ENCODE measurements around the gene EHD1.

EHD1 gene

DNA sequence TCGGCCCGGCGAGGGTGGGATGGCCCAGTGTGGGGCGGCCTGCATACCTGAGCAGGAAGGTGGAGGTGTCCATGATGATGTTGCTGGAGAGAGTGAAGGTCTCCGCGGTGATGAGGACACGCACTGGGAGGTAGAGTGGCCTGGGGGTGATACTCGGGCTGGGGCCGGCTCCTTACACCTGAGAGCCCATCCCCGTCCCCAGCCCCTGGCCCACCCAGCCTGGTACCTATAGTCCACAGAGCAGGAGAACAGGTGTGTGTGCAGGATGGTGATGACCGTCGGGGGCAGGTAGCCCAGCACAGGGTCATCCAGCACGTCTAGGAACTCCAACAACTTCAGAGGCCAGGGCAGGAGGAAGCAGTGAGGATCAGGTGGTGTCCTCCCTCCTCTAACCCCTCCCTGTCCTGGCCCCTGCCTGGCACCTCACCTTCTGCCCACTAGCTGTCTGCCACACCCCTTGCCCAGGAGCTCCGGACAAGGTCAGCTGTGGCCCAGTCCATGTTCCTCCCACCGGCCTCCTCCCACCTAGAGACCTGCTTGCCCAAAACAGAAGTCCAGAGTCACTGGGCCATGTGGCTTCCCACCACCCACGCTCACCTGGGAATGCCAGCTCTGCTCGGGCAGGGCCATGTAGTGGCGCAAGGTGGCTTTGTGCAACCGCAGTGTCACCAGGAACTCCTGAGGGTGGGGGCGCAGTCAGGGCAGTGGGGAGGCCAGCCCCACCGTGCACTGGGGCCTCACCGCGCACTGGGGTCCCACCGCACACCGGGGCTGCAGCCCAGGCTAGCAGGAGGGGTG is 27.3 kb upstream of the EHD1 start:
- no peak overlapping the region for H3K4me3 Mint-ChIP-seq
- H3K27me3 Mint-ChIP-seq (ENCODE audit: low read depth): no peaks in the 10 kb centered on the region
- no peak overlapping the region for H3K27ac Mint-ChIP-seq
- H3K4me1 Mint-ChIP-seq: no peaks in the 10 kb centered on the region
- H3K9me3 Mint-ChIP-seq: no peaks in the 10 kb centered on the region
- H3K36me3 Mint-ChIP-seq (ENCODE audit: low read depth): peaks cover 25% of the 10 kb centered on the region
- TF ChIP-seq, protein P1, sequence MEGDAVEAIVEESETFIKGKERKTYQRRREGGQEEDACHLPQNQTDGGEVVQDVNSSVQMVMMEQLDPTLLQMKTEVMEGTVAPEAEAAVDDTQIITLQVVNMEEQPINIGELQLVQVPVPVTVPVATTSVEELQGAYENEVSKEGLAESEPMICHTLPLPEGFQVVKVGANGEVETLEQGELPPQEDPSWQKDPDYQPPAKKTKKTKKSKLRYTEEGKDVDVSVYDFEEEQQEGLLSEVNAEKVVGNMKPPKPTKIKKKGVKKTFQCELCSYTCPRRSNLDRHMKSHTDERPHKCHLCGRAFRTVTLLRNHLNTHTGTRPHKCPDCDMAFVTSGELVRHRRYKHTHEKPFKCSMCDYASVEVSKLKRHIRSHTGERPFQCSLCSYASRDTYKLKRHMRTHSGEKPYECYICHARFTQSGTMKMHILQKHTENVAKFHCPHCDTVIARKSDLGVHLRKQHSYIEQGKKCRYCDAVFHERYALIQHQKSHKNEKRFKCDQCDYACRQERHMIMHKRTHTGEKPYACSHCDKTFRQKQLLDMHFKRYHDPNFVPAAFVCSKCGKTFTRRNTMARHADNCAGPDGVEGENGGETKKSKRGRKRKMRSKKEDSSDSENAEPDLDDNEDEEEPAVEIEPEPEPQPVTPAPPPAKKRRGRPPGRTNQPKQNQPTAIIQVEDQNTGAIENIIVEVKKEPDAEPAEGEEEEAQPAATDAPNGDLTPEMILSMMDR (IDR thresholded peaks at IDR 0.05; ENCODE audit: unreplicated experiment in 3 of 3): no peak

GRCh38 chr11:64903291-64903833 is 24.9 kb upstream of the EHD1 start:
- Mint-ChIP-seq H3K4me3 (no peak overlapping the region), H3K27me3 (ENCODE audit: low read depth) (no peaks in the 10 kb centered on the region), H3K9me3 (no peaks in the 10 kb centered on the region), H3K4me1 (no peaks in the 10 kb centered on the region), H3K36me3 (ENCODE audit: low read depth) (peaks cover 35% of the 10 kb centered on the region), H3K27ac (no peak overlapping the region)
- TF ChIP-seq, protein P1 (IDR thresholded peaks at IDR 0.05; ENCODE audit: unreplicated experiment in 3 of 3): no peak

GRCh38 chr11:64902102-64902900 is 23.9 kb upstream of the EHD1 start:
- TF ChIP-seq, protein P1 (IDR thresholded peaks at IDR 0.05; ENCODE audit: unreplicated experiment in 3 of 3): no peak
- Mint-ChIP-seq H3K9me3 (no peaks in the 10 kb centered on the region), H3K27ac (no peak overlapping the region), H3K4me1 (no peaks in the 10 kb centered on the region), H3K36me3 (ENCODE audit: low read depth) (peaks cover 31% of the 10 kb centered on the region), H3K27me3 (ENCODE audit: low read depth) (no peaks in the 10 kb centered on the region), H3K4me3 (no peak overlapping the region)

- H3K36me3 Mint-ChIP-seq (ENCODE audit: low read depth): peaks cover 31% of the 10 kb centered on the region
- no peaks in the 10 kb centered on the region for H3K9me3 Mint-ChIP-seq
- TF ChIP-seq, protein P1 (IDR thresholded peaks at IDR 0.05; ENCODE audit: unreplicated experiment in 3 of 3): no peak
- no peak overlapping the region for H3K4me3 Mint-ChIP-seq
- H3K27ac Mint-ChIP-seq: no peak overlapping the region
- H3K27me3 Mint-ChIP-seq (ENCODE audit: low read depth): no peaks in the 10 kb centered on the region
- H3K4me1 Mint-ChIP-seq: no peaks in the 10 kb centered on the region
These were observed 22.4 kb upstream of the EHD1 start for GRCh38 chr11:64900774-64901173.

GRCh38 chr11:64900263-64900678 is 21.9 kb upstream of the EHD1 start:
- Mint-ChIP-seq H3K27me3 (ENCODE audit: low read depth) (no peaks in the 10 kb centered on the region), H3K36me3 (ENCODE audit: low read depth) (peaks cover 29% of the 10 kb centered on the region), H3K27ac (peak overlapping the region in 1 of 3 experiments; percentile 37), H3K4me3 (no peak overlapping the region), H3K4me1 (no peaks in the 10 kb centered on the region), H3K9me3 (no peaks in the 10 kb centered on the region)
- TF ChIP-seq, protein P1 (IDR thresholded peaks at IDR 0.05; ENCODE audit: unreplicated experiment in 3 of 3): no peak
